Activated CD4-positive, alpha-beta T cell treated with anti-CD3 and anti-CD28 coated beads, Interleukin-10, Interleukin-2, amounts not matched to agents 100 ng/mL and 50 ng/mL, durations not matched to agents 16 hours and 8 hours (primary cell): ENCODE results near the gene SLC8A3.
A peak's percentile ranks its signal among the peaks of the same experiment; 100 is the strongest.
"Not testable (repeated sequence)": the region's sequence is repeated elsewhere in the genome, so short reads cannot be mapped to it uniquely, and the experiment has no call there.

Source experiments
- DNase-seq: peaks from one replicate; pipeline ENCODE4 v3.0.0-alpha.2; 2020

The SLC8A3 gene

GRCh38 chr14:70188659-70189455 is at the start of gene SLC8A3:
SLC8A3 (minus strand) TSS chr14:70188951; CDS start chr14:70168422, 20,529 bp downstream.
- DNase-seq: peak; percentile 28

- no peak for DNase-seq
Measured at GRCh38 chr14:70237710-70238109, 49.0 kb upstream of the SLC8A3 start.

- DNase-seq: no peak
Measured at GRCh38 chr14:70234066-70234950, 45.6 kb upstream of the SLC8A3 start.

- not testable (repeated sequence) for DNase-seq
Measured at GRCh38 chr14:70231756-70232544, 43.2 kb upstream of the SLC8A3 start.

- not testable (repeated sequence) for DNase-seq
Measured at GRCh38 chr14:70229877-70230640, 41.3 kb upstream of the SLC8A3 start.

- no peak for DNase-seq
Measured at GRCh38 chr14:70213721-70214282, 25.1 kb upstream of the SLC8A3 start.

GRCh38 chr14:70212752-70213151 is 24.0 kb upstream of the SLC8A3 start:
- no peak for DNase-seq

- no peak for DNase-seq
Measured at GRCh38 chr14:70208380-70208779, 19.6 kb upstream of the SLC8A3 start.

- no peak for DNase-seq
Measured at GRCh38 chr14:70203686-70204085, 14.9 kb upstream of the SLC8A3 start.

GRCh38 chr14:70201994-70202393 is 13.2 kb upstream of the SLC8A3 start:
- no peak for DNase-seq

- no peak for DNase-seq
Measured at GRCh38 chr14:70193396-70193795, 4.6 kb upstream of the SLC8A3 start.

- DNase-seq: no peak
Measured at GRCh38 chr14:70192915-70193314, 4.2 kb upstream of the SLC8A3 start.

- no peak for DNase-seq
Measured at GRCh38 chr14:70190156-70190555, 1.4 kb upstream of the SLC8A3 start.

GRCh38 chr14:70189456-70190077 is 816 bp upstream of the SLC8A3 start:
- no peak for DNase-seq

GRCh38 chr14:70188322-70188658 is 461 bp downstream of the SLC8A3 start:
- no peak for DNase-seq

GRCh38 chr14:70186900-70187451 is 1.8 kb downstream of the SLC8A3 start:
- DNase-seq: no peak

- no peak for DNase-seq
Measured at GRCh38 chr14:70183991-70184390, 4.8 kb downstream of the SLC8A3 start.

GRCh38 chr14:70181276-70181675 is 7.5 kb downstream of the SLC8A3 start:
- DNase-seq: no peak

- no peak for DNase-seq
Measured at GRCh38 chr14:70180718-70181117, 8.0 kb downstream of the SLC8A3 start.

GRCh38 chr14:70177081-70177800 is 11.5 kb downstream of the SLC8A3 start:
- no peak for DNase-seq

GRCh38 chr14:70173569-70173968 is 15.2 kb downstream of the SLC8A3 start:
- DNase-seq: no peak
